ENCODE data around the gene PRAMEF33.
"Not testable (repeated sequence)": the region's sequence is repeated elsewhere in the genome, so short reads cannot be mapped to it uniquely, and the experiment has no call there.

DNA sequence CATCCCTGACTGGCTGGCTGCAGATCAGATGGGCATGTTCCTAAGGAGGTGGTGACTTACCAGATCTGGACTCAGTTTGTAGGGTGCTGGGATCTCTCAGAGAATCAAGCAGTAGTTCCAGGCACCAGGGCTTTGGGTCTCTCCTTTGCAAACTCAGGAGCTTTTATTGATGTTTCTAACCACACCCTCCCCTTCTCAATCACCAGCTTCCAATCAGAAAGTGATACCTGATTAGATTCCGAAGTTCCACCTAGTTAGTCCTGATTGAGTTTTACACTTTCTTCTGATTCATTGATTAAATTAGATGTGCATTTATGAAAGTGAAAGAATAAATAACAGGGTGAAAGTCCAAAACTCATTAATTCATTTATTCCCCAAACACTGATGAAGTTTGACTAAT is 18.3 kb upstream of the PRAMEF33 start, which contains the start of gene PRAMEF8:
- TF ChIP-seq, protein P1, sequence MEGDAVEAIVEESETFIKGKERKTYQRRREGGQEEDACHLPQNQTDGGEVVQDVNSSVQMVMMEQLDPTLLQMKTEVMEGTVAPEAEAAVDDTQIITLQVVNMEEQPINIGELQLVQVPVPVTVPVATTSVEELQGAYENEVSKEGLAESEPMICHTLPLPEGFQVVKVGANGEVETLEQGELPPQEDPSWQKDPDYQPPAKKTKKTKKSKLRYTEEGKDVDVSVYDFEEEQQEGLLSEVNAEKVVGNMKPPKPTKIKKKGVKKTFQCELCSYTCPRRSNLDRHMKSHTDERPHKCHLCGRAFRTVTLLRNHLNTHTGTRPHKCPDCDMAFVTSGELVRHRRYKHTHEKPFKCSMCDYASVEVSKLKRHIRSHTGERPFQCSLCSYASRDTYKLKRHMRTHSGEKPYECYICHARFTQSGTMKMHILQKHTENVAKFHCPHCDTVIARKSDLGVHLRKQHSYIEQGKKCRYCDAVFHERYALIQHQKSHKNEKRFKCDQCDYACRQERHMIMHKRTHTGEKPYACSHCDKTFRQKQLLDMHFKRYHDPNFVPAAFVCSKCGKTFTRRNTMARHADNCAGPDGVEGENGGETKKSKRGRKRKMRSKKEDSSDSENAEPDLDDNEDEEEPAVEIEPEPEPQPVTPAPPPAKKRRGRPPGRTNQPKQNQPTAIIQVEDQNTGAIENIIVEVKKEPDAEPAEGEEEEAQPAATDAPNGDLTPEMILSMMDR (IDR thresholded peaks at IDR 0.05 in 4 of 5, conservative IDR thresholded peaks at IDR 0.05 in 1 of 5), result not testable (repeated sequence)
- TF ChIP-seq POLR2A (IDR thresholded peaks at IDR 0.05), result not testable (repeated sequence)

Measured in gastrocnemius medialis (tissue), 4 donors.